Measurements from ENCODE around the gene NAA50. TPM values are rescaled to one million over a fixed set of nuclear protein-coding genes. Genes with fewer than 3 reads are reported as not detected.

Gene NAA50
- total RNA-seq, 3 donors from 2014 or later (not counting 1 experiment from before 2014, with no cell fraction given): 55.3 to 77.6 (median 61.0) TPM

DNA sequence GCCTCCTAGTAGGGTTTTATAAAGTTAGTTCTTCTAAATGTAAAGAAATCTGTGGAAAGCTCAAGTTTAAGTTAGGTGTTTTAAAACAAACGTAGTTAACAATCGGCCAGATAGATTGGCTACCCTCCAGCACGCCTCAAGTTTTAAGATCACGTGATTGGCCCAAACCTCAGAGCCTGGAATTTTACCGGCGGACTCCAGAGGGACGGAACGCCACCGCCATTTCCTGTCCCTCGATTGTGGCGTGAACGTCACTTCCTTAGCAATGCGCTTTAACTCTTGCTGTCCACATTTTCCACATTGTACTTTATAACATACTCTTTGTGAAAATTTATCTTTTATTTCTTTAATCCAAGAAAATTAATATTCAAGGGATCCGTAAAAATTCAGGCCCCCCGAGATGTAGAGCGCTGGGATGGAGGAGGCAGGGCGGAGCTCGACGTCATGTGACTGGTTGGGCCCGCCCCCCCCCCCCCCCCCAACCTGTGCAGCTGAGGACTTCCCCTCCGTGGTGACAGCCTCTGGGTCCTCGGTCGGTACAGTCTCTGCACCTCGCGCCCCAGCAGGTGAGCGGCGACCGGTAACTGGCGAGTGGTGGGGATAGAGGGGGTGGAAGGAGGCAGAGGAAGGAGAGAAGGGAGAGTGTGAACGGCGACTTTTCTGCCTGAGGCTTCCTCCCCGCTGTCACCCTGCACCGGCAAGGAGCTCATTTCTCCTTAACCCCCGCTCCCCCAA, 666 bp upstream of the NAA50 start, which contains the start of gene ATP6V1A:
Gene ATP6V1A (plus strand): TSS at position 488 of the 735 bp plus-strand sequence. CDS start 31,719 bp downstream, outside the sequence.
- intact Hi-C loops (cut with micrococcal nuclease): loop anchor here (1.0 to 5.0 kb wide), 6 partner anchors 36 to 1400 kb away; partner anchors contain the start of genes ATG3, CCDC191, QTRT2 and SIDT1
- peak within 1 kb of the TSS; percentile 96 for H3K27ac ChIP-seq (ENCODE audit: low read length)
- H3K27me3 Mint-ChIP-seq (ENCODE audit: low read depth in 2 of 2): no peaks in the 10 kb centered on the region
- peaks cover 72% of the 10 kb centered on the region in 2 donors for H3K4me1 Mint-ChIP-seq
- H3K27me3 ChIP-seq (ENCODE audit: control insufficient read depth, insufficient read depth, low read length): no peaks in the 10 kb centered on the region
- ATAC-seq: peak; percentile 46 to 70 (median 56)
- TF ChIP-seq, protein P1, sequence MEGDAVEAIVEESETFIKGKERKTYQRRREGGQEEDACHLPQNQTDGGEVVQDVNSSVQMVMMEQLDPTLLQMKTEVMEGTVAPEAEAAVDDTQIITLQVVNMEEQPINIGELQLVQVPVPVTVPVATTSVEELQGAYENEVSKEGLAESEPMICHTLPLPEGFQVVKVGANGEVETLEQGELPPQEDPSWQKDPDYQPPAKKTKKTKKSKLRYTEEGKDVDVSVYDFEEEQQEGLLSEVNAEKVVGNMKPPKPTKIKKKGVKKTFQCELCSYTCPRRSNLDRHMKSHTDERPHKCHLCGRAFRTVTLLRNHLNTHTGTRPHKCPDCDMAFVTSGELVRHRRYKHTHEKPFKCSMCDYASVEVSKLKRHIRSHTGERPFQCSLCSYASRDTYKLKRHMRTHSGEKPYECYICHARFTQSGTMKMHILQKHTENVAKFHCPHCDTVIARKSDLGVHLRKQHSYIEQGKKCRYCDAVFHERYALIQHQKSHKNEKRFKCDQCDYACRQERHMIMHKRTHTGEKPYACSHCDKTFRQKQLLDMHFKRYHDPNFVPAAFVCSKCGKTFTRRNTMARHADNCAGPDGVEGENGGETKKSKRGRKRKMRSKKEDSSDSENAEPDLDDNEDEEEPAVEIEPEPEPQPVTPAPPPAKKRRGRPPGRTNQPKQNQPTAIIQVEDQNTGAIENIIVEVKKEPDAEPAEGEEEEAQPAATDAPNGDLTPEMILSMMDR (IDR thresholded peaks at IDR 0.05): no peak
- peak within 1 kb of the TSS; percentile 93 to 100 for H3K27ac Mint-ChIP-seq
- H3K4me3 Mint-ChIP-seq: peak within 1 kb of the TSS; percentile 100
- peak; percentile 73 to 95 for DNase-seq
- no peaks in the 10 kb centered on the region for H3K9me3 Mint-ChIP-seq
- under 1% methylated on average over 27 of the region's 34 CpGs for WGBS (ENCODE audit: insufficient coverage)
- no peaks in the 10 kb centered on the region for H3K9me3 ChIP-seq (ENCODE audit: control insufficient read depth, insufficient read depth, low read length)
- H3K36me3 Mint-ChIP-seq: no peaks in the 10 kb centered on the region
- H3K4me3 ChIP-seq (ENCODE audit: low read length): peak within 1 kb of the TSS; percentile 89
- H3K4me1 ChIP-seq (ENCODE audit: control insufficient read depth, insufficient read depth, low read length): peaks cover 22% of the 10 kb centered on the region
- no peaks in the 10 kb centered on the region for H3K36me3 ChIP-seq (ENCODE audit: control insufficient read depth, insufficient read depth, low read length)

GRCh38 chr3:113744941-113745755, 901 bp downstream of the NAA50 start:
- under 1% methylated on average over 32 of the region's 35 CpGs for WGBS (ENCODE audit: insufficient coverage)
- TF ChIP-seq, protein P1 (IDR thresholded peaks at IDR 0.05): peak; percentile 68
- Mint-ChIP-seq H3K27me3 (ENCODE audit: low read depth in 2 of 2) (no peaks in the 10 kb centered on the region), H3K36me3 (no peaks in the 10 kb centered on the region), H3K9me3 (no peaks in the 10 kb centered on the region), H3K4me3 (peak overlapping the region; percentile 100), H3K27ac (peak overlapping the region; percentile 93 to 100), H3K4me1 (peaks cover 83% of the 10 kb centered on the region in 2 donors)
- Histone ChIP-seq H3K4me1 (ENCODE audit: control insufficient read depth, insufficient read depth, low read length) (peaks cover 25% of the 10 kb centered on the region), H3K27ac (ENCODE audit: low read length) (peak overlapping the region; percentile 96), H3K36me3 (ENCODE audit: control insufficient read depth, insufficient read depth, low read length) (no peaks in the 10 kb centered on the region), H3K9me3 (ENCODE audit: control insufficient read depth, insufficient read depth, low read length) (no peaks in the 10 kb centered on the region), H3K4me3 (ENCODE audit: low read length) (peak overlapping the region; percentile 89), H3K27me3 (ENCODE audit: control insufficient read depth, insufficient read depth, low read length) (no peaks in the 10 kb centered on the region)
- ATAC-seq: peak; percentile 65 to 85 (median 66)
- intact Hi-C loops (cut with micrococcal nuclease): loop anchor here (1.0 to 5.0 kb wide), 7 partner anchors 9 to 1183 kb away; partner anchors contain the start of genes ATG3, SIDT1 and SLC35A5
- peak; percentile 63 to 94 for DNase-seq

DNA sequence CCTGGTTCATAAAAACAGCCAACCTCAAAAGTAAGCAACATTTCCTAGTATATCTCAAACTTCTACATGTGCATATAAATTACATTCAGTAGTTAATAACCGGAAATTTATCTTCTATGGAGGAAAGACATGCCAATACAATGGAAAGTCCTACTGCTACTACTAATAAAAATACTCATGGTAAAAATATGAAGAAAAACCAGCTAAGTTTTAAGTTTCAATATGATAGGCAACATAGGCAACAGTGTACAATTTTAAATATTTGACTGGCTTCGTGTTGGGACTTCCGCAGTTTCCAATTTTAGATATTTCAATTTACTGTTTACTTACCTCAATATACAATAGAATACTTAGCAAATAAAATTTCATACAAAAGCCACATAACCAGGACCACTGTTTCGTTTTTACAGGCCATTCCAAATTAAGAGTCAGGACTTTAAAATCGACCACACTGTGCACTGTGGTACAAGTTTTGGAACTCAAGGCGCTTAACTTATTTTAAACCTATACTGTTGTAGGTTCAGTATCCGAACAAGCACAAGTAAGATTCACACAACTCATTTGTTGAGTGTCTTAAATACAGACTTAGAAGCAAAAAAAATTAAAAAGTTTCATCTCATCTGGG, 2.9 kb downstream of the NAA50 start:
- TF ChIP-seq, protein P1 (IDR thresholded peaks at IDR 0.05): no peak
- Mint-ChIP-seq H3K9me3 (no peaks in the 10 kb centered on the region), H3K4me3 (peak overlapping the region; percentile 100), H3K4me1 (peaks cover 73% of the 10 kb centered on the region in 2 donors), H3K27ac (peak overlapping the region; percentile 93 to 100), H3K27me3 (ENCODE audit: low read depth in 2 of 2) (no peaks in the 10 kb centered on the region), H3K36me3 (no peaks in the 10 kb centered on the region)
- no peak overlapping the region for H3K4me3 ChIP-seq (ENCODE audit: low read length)
- ATAC-seq: no peak
- no peaks in the 10 kb centered on the region for H3K36me3 ChIP-seq (ENCODE audit: control insufficient read depth, insufficient read depth, low read length)
- WGBS (ENCODE audit: insufficient coverage): 43% methylated on average over 5 of the region's 7 CpGs
- H3K4me1 ChIP-seq (ENCODE audit: control insufficient read depth, insufficient read depth, low read length): peaks cover 25% of the 10 kb centered on the region
- peak in 1 of 2 donors; percentile 49 for DNase-seq
- H3K27me3 ChIP-seq (ENCODE audit: control insufficient read depth, insufficient read depth, low read length): no peaks in the 10 kb centered on the region
- intact Hi-C loops (cut with micrococcal nuclease): loop anchor here (2.0 kb wide), 1 partner anchor 472 kb away; no protein-coding TSS in a partner anchor
- peak overlapping the region; percentile 75 for H3K27ac ChIP-seq (ENCODE audit: low read length)
- H3K9me3 ChIP-seq (ENCODE audit: control insufficient read depth, insufficient read depth, low read length): no peaks in the 10 kb centered on the region
